ENCODE results near the gene PPP1R3E. TPM values are rescaled to one million over a fixed set of nuclear protein-coding genes. Genes with fewer than 3 reads are reported as not detected.
"Not testable (repeated sequence)": the region's sequence is repeated elsewhere in the genome, so short reads cannot be mapped to it uniquely, and the experiment has no call there.

PPP1R3E gene, protein sequence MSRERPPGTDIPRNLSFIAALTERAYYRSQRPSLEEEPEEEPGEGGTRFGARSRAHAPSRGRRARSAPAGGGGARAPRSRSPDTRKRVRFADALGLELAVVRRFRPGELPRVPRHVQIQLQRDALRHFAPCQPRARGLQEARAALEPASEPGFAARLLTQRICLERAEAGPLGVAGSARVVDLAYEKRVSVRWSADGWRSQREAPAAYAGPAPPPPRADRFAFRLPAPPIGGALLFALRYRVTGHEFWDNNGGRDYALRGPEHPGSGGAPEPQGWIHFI
- total RNA-seq, result 5.1 TPM

DNA sequence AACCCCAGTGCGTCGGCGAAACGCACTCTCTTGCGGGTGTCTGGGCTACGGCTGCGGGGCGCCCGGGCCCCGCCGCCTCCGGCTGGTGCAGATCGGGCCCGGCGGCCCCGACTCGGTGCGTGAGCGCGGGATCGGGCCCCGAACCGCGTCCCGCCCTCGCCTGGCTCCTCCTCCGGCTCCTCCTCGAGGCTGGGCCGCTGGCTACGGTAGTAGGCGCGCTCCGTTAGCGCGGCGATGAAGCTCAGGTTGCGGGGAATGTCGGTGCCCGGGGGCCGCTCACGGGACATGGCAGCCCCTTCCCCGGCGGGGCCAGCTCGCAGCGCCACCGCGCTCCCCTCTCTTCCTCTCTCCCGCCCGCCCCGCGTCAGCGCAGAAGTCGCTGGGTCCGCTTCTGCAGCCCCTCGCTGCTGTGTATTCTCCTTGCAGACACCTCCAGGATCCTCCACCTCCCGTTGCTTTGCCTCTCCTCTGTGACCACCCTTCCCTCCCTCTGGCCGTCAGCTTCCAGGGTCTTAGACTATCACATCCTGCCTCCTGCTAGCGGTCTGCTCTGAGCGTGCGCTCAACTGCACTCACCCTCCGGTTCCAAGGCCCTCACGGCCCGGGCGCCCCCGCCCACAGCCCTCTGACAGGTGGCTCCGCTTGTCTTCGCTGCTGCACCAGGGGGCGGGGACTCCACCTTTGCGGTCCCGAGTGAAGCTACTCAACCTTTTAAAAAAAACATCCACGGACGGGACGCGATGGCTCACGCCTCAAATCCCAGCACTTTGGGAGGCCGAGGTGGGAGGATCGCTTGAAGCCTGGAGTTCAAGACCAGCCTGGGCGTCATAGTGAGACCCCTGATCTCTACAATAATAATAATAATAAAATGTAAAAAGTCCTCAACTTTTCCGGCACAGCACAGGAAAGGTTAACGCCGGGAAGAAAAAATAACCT is at the start of gene PPP1R3E:
TSS of gene PPP1R3E (minus strand) at position 570 of the 936 bp plus-strand sequence. CDS start at position 287, 283 bp downstream.
- peak; percentile 34 for ATAC-seq

DNA sequence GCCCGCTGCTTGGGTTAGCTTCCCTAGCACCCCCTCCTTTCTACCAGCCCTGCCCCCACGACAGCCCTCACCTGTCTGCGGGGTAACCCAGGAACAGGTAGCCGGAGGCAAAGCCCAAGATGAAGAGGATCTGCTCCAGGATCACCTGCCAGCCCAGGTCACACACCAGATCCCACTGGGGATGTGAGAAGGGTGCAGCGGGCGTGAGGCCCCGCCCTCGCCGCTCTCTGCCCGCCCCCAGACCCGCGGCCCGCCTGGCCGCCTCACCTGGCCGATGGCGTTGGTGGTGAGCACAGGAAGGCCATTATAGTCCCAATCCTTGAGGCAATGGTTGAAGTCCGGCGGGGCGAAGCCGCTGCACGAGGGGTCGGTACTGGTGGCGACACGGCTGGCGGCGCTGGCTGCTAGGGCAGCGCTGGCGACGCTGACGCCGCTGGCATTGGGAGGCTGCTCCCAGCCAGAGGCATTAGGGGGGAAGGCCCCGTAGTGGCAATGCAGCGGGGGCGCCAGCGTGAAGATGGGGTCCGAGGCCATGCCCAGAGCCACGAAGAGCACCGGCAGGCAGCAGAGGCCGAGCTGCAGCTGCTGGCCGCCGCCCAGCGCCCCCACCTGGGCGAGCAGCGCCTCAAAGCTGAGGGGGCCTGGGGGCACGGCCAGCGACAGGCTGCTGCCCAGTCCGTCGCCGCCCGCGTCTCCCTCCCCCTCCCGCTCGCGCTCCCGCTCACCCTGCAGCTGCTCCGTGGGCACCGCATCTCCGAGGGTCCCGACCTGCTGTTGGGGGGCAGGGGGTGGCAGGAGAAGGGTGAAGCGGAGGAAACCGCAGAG is 49.2 kb upstream of the PPP1R3E start:
- no peak for ATAC-seq

DNA sequence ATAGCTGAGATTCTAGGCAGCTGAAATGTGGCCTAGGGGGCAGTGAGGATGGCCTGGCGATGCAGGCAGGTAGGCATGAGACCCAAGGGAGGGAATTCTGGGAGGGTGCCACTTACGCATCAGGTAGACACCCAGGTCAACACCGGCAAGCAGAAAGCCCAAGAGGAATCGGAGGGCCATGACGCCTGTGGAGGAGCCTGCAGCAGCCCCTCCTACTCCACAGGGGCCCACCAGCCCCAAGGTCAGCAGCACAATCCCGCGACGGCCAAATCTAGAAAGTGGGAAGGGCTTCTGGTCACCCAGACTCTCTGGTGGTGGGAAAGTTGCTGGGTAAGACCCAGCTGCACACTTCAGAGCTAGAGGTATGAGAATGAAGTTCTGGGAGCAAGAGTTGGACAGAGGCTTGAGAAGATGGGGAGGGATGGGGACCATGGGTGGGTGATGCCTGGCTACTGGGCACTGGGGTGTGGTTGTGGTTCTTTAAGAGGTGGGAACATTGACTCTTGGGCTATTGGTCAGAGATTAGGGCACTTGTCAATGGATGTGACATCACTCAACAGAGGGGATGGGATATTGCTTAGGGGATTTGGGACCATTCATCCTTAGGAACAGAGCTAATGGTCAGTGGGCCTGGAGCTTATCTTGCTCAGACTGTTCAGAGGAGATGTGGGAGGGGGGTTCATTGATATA is 46.6 kb upstream of the PPP1R3E start:
- no peak for ATAC-seq

DNA sequence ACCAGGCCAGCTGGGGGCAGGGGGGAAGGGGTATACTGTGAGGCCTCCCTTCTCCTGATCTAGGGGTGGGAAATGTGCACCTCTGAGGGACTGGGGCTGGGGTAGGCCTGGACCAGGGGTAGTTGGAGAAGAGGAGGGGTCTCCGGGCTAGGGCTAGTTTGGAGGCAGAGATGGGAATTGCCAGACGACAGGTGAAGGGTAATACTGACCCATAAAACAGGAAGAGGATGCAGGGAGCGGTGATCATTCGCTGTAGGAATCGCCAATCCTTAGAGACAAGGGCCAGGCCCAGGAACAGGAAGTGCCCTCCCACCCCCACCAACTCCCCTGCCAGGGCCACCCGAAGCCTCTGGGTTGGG is 45.6 kb upstream of the PPP1R3E start:
- no peak for ATAC-seq

DNA sequence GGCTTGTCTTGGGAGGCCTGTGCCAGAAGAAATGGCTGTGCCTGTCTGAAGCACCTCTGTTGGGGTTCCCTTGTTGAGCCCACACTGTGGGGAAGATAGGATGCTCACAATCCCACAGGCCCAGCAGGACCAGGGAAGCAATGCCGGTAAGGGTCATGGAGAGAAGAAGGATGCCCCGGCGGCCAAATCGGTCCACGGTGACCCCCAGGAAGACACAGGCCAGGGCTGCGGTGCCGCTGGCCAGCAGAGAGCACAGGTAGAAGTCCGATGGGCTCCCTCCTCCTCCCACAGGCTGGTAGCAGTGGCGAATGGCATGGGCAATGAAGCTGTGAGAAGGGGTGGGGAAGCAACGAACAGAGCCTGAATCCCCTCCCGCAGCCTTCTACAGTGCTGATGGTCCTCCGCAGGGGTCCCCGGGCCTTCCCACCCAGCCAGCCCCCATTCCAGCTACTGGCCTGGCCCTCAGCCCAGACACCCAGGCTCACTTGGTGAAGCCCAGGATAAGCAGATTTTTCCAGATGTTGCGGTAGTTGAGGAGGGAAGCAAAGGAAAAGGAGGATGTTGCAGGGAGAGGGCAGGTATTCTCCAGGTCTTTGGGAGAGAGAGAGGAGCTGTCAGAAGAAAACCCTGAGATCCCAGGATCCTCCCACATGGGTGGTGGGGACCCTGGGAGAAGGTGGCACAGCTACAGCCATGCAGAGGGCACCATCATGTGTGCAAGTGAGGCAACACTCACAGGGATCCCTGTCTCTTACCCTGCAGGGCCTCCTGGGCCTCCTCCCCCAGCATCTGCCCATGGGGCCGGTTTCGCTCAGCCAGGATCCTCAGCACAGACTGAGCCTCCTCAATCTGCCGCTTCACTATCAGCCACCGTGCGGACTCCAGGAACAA is 45.0 kb upstream of the PPP1R3E start:
- no peak for ATAC-seq

DNA sequence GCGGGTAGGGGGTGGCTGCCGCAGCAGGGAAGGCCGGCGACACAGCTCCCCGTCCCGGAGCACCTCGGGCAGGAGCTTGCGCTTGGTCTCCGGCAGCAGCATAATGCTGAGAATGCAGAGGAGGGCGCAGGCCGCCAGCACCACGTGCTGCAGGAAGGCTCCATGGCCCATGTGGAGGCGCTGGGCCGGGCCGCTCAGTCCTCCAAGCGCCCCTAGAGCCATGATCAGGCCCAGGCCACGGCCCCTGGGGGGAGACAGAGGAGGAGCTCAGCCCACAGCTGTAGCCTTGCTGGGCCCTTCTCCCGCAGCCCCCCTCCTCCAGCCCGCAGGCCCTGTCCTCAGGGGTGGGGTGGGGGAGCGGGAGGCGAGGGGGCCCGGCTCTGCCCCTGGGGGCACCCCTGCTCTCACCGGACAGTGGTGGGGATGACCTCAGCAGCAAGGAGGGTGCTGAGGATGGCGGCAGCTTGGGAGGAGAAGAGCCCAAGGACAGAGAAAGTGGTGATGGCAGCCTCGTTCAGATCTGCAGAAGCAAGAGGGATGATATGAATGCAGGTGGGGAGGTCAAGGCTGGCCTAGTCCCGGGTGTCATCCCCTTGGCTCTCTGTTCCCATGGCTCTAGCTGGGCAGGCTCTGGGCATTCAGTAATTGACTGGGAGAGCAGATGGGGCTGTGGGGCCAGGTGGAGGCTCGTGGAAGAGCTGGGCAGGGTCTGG is 44.2 kb upstream of the PPP1R3E start:
- ATAC-seq, result no peak

DNA sequence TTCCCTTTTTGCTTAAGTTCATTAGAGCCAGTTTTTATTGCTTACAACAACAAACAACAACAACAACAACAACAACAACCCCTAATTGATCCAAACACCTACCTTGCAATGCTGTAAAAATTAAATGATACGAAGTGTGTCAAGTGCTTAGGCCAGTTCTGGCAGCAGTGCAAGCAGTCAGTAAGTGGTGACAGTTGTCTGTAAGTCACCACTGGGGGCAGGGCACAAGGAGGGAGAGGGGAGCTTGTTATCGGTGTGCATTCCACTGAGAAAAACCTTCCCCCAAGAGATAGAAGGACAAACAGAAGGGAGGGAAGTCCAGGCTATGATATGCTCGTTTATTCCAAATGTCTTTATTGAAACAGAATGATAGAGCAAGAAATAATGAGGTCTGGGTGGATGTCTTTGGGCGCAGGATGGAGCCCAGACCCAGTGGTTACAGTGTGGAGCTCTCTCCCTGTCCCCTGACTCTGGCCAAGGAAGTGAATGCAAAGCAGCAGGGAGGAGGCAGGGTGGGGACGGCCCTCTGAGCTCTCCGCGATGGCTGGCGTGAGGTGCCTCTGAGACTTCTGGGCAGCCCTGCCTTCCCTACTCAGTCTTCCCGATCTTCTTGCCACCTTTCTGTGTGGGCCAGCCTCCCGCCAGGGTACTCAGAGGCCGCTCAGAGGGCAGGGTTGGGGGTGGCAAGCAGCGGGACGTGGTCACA is 43.5 kb upstream of the PPP1R3E start:
- no peak for ATAC-seq

DNA sequence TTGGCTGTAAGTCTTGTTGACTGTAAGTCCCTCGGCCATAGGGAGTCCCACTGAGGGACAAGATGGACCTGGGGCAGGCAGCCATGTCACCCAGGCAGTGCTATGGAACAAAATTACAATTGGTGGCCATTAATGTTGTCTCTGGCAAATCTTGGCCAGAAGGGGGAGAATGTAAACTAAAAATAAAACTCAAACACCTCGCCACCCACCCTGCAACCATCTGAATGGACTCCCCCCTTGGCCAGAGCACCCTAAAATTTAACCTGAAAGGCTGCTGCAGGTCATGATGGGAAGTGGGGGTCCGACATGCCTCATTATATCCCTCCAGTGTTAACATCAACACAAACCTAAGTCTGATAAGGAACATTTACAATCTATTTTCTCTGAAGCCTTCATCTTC is 41.8 kb upstream of the PPP1R3E start:
- no peak for ATAC-seq

DNA sequence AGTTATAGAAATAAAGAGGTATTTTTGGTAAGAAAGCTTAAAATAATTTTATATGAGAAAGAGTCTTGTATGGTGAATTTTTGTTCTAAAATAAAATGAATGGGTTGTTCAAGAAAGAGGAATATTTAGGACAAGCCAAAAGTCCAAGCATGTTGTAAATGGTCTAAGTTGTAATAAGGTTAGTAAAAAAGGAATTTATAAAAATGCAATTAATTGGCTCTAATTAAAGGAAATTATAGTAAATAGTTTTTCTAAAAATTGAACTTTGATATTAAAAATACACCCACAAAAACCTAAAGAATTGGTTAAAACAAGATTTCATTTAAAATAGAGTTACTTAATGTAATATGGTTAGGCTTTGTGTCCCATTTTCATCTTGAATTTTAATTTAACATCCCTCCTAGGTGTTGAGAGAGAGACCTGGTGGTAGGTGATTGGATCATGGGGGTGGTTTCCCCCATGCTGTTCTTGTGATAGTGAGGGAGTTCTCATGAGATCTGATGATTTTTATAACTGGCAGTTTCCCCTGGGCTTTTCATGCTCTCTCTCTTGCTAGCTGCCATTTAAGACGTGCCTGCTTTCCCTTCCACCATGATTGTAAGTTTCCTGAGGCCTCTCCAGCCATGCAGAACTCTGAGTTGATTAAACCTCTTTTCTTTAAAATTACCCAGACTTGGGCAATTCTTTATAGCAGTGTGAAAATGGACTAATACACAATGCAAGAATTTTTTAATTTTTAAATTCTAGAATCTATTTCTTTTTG is 37.0 kb upstream of the PPP1R3E start:
- no peak for ATAC-seq

DNA sequence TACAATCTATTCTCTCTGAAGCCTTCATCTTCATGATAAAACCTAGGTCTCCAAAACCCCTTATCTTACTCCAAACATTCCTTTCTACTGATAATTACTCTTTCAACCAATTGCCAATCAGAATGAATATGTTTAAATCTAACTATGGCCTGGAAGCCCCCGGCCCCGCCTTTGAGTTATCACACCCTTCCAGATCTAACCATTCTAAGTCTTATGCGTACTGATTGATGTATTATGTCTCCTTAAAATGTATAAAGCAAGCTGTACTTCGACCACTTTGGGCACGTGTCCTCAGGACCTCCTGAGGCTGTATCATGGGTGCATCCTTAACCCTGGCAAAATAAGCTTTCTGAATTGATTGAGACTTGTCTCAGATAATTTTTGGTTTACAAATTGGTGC is 33.0 kb upstream of the PPP1R3E start:
- no peak for ATAC-seq

DNA sequence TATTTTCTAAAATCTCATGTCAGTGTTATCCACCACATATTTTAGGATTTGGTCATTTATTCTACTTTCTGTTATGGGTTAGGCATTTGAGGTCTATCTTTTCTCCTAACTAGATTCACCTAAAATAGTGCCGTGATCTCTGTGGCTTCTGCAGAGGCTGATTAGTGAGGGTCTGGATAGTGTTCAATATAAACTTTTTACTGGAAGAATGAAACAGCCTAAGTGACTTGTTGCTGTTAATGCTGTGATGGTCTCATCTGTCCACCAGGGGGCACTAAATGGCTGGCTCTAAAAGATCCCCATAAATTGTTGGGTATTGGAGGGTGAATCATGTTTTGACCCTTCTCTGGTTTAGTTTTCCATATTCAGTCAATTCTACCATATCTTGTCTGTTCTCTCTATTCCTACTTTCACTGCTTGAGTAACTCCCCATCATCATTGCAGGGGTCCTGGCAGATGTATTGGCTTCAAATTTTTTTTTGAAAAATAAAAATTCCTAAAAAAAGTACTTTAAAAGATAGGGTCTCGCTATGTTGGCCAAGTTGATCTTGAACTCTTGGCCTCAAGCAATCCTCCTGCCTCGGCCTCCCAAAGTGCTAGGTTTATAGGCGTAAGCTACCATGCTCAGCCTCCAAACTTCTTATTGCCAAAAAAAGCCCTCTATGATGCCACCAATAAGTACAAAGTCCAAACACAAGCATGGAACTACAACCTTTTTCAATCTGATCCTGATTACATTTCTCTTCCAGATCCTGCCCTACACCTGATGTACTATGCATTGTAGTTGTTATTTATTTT is 25.5 kb upstream of the PPP1R3E start:
- ATAC-seq, result peak; percentile 73

DNA sequence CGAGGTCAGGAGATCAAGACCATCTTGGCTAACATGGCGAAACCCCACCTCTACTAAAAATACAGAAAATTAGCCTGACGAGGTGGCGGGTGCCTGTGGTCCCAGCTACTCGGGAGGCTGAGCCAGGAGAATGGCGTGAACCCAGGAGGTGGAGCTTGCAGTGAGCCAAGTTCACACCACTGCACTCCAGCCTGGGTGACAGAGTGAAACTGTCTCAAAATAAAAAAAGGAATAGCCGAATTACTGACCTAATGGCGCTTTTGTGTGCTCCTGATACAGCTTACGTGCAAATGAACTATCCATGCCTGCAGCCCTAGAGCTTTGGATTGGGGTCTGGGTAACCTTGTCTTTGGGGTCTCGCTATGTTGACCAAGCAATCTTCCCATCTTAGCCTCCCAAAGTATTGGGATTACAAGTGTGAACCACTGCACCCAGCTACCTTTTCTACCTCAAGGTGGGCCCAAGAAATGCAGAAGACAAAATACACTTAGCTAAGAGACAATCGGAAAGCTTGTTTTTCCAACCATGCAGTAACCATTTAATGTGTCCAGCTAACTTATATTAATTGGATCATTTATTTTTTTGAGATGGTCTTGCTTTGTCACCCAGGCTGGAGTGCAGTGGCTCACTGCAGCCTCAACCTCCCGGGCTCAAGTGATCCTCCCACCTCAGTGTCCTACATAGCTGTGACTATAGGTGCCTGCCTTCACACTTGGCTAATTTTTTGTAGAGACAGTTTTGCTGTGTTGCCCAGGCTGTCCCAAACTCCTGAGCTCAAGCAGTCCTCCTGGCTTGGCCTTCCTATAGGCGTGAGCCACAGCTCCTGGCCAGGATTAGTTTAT is 24.1 kb upstream of the PPP1R3E start:
- peak; percentile 19 for ATAC-seq

DNA sequence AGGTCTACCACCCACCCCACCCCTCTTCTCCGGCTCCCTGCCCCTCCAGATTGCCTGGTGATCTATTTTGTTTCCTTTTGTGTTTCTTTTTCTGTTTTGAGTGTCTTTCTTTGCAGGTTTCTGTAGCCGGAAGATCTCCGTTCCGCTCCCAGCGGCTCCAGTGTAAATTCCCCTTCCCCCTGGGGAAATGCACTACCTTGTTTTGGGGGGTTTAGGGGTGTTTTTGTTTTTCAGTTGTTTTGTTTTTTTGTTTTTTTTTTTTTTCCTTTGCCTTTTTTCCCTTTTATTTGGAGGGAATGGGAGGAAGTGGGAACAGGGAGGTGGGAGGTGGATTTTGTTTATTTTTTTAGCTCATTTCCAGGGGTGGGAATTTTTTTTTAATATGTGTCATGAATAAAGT is 23.1 kb upstream of the PPP1R3E start:
- not testable (repeated sequence) for ATAC-seq

DNA sequence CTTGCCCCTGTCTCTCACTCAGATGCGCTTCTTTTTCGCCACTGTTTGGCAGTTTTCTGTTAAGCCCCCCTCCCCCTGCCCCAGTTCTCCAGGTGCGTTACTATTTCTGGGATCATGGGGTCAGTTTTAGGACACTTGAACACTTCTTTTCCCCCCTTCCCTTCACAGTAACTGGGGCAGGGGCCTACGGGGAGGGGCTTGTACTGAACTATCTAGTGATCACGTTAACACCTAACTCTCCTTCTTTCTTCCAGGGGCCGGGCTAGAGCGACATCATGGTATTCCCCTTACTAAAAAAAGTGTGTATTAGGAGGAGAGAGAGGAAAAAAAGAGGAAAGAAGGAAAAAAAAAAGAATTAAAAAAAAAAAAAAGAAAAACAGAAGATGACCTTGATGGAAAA is 22.3 kb upstream of the PPP1R3E start:
- no peak for ATAC-seq

DNA sequence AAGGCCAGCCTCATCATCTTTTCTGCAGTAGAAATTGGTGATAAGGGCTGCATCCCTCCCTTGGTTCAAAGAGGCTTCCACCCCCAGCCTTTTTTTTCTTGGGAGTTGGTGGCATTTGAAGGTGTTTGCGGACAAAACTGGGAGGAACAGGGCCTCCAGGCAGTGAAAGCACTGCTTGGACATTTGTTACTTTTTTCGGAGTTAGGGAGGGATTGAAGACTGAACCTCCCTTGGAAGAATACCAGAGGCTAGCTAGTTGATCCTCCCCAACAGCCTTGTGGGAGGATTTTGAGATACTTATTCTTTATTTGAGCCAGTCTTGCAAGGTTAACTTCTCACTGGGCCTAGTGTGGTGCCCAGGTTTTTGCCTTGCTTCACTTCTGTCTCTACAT is 21.8 kb upstream of the PPP1R3E start:
- ATAC-seq, result no peak

DNA sequence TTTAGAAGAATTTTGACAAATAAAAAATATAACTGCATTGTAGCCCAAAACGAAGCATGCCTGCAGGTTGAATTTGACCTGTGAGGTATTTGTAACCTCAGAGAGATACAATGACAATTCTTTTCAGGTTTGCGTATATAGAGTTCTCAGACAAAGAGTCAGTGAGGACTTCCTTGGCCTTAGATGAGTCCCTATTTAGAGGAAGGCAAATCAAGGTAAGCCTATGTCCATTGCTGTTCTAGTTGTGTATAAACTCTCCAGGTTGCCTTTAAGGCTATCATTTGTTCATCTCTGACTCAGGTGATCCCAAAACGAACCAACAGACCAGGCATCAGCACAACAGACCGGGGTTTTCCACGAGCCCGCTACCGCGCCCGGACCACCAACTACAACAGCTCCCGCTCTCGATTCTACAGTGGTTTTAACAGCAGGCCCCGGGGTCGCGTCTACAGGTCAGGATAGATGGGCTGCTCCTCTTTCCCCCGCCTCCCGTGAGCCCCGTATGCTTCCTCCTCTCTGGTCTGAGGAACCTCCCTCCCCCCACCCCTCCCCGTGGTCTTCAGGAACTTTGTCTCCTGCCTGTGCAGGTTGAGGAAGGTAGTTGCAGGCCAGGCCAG is 21.3 kb upstream of the PPP1R3E start:
- no peak for ATAC-seq

All from esophagus mucosa (tissue), 1 donor.